ENCODE data around the gene ZNF41. TPM values are rescaled to one million over a fixed set of nuclear protein-coding genes. Genes with fewer than 3 reads are reported as not detected.

ZNF41 gene
- total and polyA plus RNA-seq, 2 experiments from 2014 or later = 2.0 to 6.3 TPM

DNA sequence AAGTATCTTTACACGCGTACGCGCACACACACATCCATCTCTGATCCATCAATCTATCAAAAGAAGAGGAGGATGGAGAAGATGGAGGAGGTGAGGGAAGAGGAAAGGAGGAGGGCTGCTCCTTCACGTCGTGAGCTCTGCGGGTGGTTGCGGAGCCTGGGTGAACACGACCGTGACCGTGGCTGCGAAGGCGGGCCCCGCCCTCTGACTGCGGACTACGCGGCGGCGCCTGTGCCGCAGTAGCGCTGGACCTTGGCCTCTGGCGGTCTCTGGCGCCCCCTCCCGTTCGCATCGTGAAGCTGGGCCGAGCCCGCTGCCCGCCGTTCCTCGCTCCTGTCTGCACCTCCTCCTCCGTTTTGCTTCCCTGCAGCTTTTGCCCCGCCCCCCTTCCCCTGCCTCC is 40.3 kb upstream of the ZNF41 start:
- Mint-ChIP-seq H3K4me3 (peak overlapping the region; percentile 73), H3K27ac (no peak overlapping the region), H3K27me3 (ENCODE audit: insufficient read depth, low read depth, poor library complexity) (peaks cover 7% of the 10 kb centered on the region), H3K36me3 (ENCODE audit: low read depth) (no peaks in the 10 kb centered on the region), H3K4me1 (no peaks in the 10 kb centered on the region), H3K9me3 (no peaks in the 10 kb centered on the region)
- Histone ChIP-seq H3K9me2 (ENCODE audit: insufficient read depth) (no peaks in the 10 kb centered on the region), H3K4me1 (ENCODE audit: insufficient read depth) (no peaks in the 10 kb centered on the region), H3K79me2 (replicated peaks; ENCODE audit: insufficient read depth) (no peaks in the 10 kb centered on the region), H3K27me3 (ENCODE audit: insufficient read depth) (0 out of 2 replicates have a peak, but pooled peaks cover 6% of the 10 kb centered on the region), H4K20me1 (replicated peaks; ENCODE audit: insufficient read depth) (no peaks in the 10 kb centered on the region), H3K4me3 (peak overlapping the region; percentile 66), H3K27ac (ENCODE audit: low read depth) (no peak overlapping the region), H2AFZ (peak overlapping the region; percentile 74; the same call in 1 of the 2 replicates), H3F3A (replicated peaks; ENCODE audit: low read depth) (no peaks in the 10 kb centered on the region), H3K36me3 (ENCODE audit: insufficient read depth) (no peaks in the 10 kb centered on the region), H3K4me2 (peak overlapping the region; percentile 77)
- DNase-seq (ENCODE audit: low spot score) (peak; percentile 72), ATAC-seq (peak; percentile 99)
- TF ChIP-seq ZNF114 (CRISPR knock-in tag; IDR thresholded peaks at IDR 0.05) (no peak), ZNF331 (CRISPR knock-in tag; IDR thresholded peaks at IDR 0.05; ENCODE audit: low read depth) (no peak), JUNB (IDR thresholded peaks at IDR 0.05; ENCODE audit: unreplicated experiment) (no peak), NANOG (IDR thresholded peaks at IDR 0.05; ENCODE audit: borderline replicate concordance) (no peak), CREB1 (CRISPR knock-in tag; IDR thresholded peaks at IDR 0.05; ENCODE audit: low read depth) (no peak), EZH2 (IDR thresholded peaks at IDR 0.05; ENCODE audit: low read depth, unreplicated experiment) (no peak), EZH2phosphoT487 (IDR thresholded peaks at IDR 0.05; ENCODE audit: unreplicated experiment) (no peak), STAT1 (IDR thresholded peaks at IDR 0.05; ENCODE audit: unreplicated experiment) (no peak), POLR2AphosphoS5 (IDR thresholded peaks at IDR 0.05; ENCODE audit: low read depth) (0 out of 2 replicates have a peak, but pooled peaks have one; percentile 14)
- TF ChIP-seq, protein P1, sequence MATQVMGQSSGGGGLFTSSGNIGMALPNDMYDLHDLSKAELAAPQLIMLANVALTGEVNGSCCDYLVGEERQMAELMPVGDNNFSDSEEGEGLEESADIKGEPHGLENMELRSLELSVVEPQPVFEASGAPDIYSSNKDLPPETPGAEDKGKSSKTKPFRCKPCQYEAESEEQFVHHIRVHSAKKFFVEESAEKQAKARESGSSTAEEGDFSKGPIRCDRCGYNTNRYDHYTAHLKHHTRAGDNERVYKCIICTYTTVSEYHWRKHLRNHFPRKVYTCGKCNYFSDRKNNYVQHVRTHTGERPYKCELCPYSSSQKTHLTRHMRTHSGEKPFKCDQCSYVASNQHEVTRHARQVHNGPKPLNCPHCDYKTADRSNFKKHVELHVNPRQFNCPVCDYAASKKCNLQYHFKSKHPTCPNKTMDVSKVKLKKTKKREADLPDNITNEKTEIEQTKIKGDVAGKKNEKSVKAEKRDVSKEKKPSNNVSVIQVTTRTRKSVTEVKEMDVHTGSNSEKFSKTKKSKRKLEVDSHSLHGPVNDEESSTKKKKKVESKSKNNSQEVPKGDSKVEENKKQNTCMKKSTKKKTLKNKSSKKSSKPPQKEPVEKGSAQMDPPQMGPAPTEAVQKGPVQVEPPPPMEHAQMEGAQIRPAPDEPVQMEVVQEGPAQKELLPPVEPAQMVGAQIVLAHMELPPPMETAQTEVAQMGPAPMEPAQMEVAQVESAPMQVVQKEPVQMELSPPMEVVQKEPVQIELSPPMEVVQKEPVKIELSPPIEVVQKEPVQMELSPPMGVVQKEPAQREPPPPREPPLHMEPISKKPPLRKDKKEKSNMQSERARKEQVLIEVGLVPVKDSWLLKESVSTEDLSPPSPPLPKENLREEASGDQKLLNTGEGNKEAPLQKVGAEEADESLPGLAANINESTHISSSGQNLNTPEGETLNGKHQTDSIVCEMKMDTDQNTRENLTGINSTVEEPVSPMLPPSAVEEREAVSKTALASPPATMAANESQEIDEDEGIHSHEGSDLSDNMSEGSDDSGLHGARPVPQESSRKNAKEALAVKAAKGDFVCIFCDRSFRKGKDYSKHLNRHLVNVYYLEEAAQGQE (IDR thresholded peaks at IDR 0.05; ENCODE audit: unreplicated experiment) = no peak
- TF ChIP-seq, protein P2, sequence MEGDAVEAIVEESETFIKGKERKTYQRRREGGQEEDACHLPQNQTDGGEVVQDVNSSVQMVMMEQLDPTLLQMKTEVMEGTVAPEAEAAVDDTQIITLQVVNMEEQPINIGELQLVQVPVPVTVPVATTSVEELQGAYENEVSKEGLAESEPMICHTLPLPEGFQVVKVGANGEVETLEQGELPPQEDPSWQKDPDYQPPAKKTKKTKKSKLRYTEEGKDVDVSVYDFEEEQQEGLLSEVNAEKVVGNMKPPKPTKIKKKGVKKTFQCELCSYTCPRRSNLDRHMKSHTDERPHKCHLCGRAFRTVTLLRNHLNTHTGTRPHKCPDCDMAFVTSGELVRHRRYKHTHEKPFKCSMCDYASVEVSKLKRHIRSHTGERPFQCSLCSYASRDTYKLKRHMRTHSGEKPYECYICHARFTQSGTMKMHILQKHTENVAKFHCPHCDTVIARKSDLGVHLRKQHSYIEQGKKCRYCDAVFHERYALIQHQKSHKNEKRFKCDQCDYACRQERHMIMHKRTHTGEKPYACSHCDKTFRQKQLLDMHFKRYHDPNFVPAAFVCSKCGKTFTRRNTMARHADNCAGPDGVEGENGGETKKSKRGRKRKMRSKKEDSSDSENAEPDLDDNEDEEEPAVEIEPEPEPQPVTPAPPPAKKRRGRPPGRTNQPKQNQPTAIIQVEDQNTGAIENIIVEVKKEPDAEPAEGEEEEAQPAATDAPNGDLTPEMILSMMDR (conservative IDR thresholded peaks at IDR 0.05; ENCODE audit: low read depth in 2 of 2) = peak; percentile 34 to 86; a peak in 3 of 4 replicates
- TF ChIP-seq, protein P3, sequence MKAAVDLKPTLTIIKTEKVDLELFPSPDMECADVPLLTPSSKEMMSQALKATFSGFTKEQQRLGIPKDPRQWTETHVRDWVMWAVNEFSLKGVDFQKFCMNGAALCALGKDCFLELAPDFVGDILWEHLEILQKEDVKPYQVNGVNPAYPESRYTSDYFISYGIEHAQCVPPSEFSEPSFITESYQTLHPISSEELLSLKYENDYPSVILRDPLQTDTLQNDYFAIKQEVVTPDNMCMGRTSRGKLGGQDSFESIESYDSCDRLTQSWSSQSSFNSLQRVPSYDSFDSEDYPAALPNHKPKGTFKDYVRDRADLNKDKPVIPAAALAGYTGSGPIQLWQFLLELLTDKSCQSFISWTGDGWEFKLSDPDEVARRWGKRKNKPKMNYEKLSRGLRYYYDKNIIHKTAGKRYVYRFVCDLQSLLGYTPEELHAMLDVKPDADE (IDR thresholded peaks at IDR 0.05) = no peak
- TF ChIP-seq, protein P4, sequence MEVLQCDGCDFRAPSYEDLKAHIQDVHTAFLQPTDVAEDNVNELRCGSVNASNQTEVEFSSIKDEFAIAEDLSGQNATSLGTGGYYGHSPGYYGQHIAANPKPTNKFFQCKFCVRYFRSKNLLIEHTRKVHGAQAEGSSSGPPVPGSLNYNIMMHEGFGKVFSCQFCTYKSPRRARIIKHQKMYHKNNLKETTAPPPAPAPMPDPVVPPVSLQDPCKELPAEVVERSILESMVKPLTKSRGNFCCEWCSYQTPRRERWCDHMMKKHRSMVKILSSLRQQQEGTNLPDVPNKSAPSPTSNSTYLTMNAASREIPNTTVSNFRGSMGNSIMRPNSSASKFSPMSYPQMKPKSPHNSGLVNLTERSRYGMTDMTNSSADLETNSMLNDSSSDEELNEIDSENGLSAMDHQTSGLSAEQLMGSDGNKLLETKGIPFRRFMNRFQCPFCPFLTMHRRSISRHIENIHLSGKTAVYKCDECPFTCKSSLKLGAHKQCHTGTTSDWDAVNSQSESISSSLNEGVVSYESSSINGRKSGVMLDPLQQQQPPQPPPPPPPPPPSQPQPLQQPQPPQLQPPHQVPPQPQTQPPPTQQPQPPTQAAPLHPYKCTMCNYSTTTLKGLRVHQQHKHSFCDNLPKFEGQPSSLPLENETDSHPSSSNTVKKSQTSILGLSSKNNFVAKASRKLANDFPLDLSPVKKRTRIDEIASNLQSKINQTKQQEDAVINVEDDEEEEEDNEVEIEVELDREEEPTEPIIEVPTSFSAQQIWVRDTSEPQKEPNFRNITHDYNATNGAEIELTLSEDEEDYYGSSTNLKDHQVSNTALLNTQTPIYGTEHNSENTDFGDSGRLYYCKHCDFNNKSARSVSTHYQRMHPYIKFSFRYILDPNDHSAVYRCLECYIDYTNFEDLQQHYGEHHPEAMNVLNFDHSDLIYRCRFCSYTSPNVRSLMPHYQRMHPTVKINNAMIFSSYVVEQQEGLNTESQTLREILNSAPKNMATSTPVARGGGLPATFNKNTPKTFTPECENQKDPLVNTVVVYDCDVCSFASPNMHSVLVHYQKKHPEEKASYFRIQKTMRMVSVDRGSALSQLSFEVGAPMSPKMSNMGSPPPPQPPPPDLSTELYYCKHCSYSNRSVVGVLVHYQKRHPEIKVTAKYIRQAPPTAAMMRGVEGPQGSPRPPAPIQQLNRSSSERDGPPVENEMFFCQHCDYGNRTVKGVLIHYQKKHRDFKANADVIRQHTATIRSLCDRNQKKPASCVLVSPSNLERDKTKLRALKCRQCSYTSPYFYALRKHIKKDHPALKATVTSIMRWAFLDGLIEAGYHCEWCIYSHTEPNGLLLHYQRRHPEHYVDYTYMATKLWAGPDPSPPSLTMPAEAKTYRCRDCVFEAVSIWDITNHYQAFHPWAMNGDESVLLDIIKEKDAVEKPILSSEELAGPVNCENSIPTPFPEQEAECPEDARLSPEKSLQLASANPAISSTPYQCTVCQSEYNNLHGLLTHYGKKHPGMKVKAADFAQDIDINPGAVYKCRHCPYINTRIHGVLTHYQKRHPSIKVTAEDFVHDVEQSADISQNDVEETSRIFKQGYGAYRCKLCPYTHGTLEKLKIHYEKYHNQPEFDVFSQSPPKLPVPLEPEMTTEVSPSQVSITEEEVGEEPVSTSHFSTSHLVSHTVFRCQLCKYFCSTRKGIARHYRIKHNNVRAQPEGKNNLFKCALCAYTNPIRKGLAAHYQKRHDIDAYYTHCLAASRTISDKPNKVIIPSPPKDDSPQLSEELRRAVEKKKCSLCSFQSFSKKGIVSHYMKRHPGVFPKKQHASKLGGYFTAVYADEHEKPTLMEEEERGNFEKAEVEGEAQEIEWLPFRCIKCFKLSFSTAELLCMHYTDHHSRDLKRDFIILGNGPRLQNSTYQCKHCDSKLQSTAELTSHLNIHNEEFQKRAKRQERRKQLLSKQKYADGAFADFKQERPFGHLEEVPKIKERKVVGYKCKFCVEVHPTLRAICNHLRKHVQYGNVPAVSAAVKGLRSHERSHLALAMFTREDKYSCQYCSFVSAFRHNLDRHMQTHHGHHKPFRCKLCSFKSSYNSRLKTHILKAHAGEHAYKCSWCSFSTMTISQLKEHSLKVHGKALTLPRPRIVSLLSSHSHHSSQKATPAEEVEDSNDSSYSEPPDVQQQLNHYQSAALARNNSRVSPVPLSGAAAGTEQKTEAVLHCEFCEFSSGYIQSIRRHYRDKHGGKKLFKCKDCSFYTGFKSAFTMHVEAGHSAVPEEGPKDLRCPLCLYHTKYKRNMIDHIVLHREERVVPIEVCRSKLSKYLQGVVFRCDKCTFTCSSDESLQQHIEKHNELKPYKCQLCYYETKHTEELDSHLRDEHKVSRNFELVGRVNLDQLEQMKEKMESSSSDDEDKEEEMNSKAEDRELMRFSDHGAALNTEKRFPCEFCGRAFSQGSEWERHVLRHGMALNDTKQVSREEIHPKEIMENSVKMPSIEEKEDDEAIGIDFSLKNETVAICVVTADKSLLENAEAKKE (CRISPR knock-in tag; IDR thresholded peaks at IDR 0.05) = no peak

All from GM23338 (cell line).